Kasumi-1 (cell line): ENCODE results near the gene TBC1D1.
"Not testable (repeated sequence)": the region's sequence is repeated elsewhere in the genome, so short reads cannot be mapped to it uniquely, and the experiment has no call there.

ENCODE experiments used
- DNase-seq, 2 experiments: peaks; one replicate each; lab custom pipeline; 2025; lab: John Stamatoyannopoulos, UW

Gene TBC1D1

GRCh38 chr4:37964734-37965457 is 74.0 kb downstream of the TBC1D1 start:
- no peak for DNase-seq

- DNase-seq = no peak
Observed at GRCh38 chr4:37966044-37966443, 75.2 kb downstream of the TBC1D1 start.

GRCh38 chr4:37967736-37968135 is 76.9 kb downstream of the TBC1D1 start:
- no peak for DNase-seq

GRCh38 chr4:37968747-37969146 is 77.9 kb downstream of the TBC1D1 start:
- DNase-seq = no peak

- peak; percentile 56 to 69 for DNase-seq
Observed at GRCh38 chr4:37970702-37971101, 79.8 kb downstream of the TBC1D1 start.

- no peak for DNase-seq
Observed at GRCh38 chr4:37971202-37971601, 80.3 kb downstream of the TBC1D1 start.

GRCh38 chr4:37973441-37973840 is 82.6 kb downstream of the TBC1D1 start:
- no peak for DNase-seq

GRCh38 chr4:37975321-37975822 is 84.5 kb downstream of the TBC1D1 start:
- DNase-seq = not testable (repeated sequence)

- DNase-seq = no peak
Observed at GRCh38 chr4:37976507-37976906, 85.6 kb downstream of the TBC1D1 start.

GRCh38 chr4:37976991-37977470 is 86.1 kb downstream of the TBC1D1 start:
- DNase-seq = peak; percentile 70 to 71

- peak; percentile 44 to 62 for DNase-seq
Observed at GRCh38 chr4:37977471-37978247, 86.8 kb downstream of the TBC1D1 start.

GRCh38 chr4:37978248-37978924 is 87.5 kb downstream of the TBC1D1 start:
- peak in 1 of 2 experiments; percentile 32 for DNase-seq

GRCh38 chr4:37980246-37980645 is 89.4 kb downstream of the TBC1D1 start:
- no peak for DNase-seq

- no peak for DNase-seq
Observed at GRCh38 chr4:37981425-37981824, 90.5 kb downstream of the TBC1D1 start.

- DNase-seq = no peak
Observed at GRCh38 chr4:37981844-37982720, 91.2 kb downstream of the TBC1D1 start.

- DNase-seq = no peak
Observed at GRCh38 chr4:37982736-37983135, 91.9 kb downstream of the TBC1D1 start.

- DNase-seq = no peak
Observed at GRCh38 chr4:37983951-37984350, 93.1 kb downstream of the TBC1D1 start.

- DNase-seq = no peak
Observed at GRCh38 chr4:37985730-37986275, 94.9 kb downstream of the TBC1D1 start.

- no peak for DNase-seq
Observed at GRCh38 chr4:37988670-37989069, 97.8 kb downstream of the TBC1D1 start.

- peak; percentile 75 to 83 for DNase-seq
Observed at GRCh38 chr4:37989398-37990260, 98.7 kb downstream of the TBC1D1 start.
